H1 (cell line): Measurements from ENCODE around the gene ODF2L. TPM values are rescaled to one million over a fixed set of nuclear protein-coding genes. Genes with fewer than 3 reads are reported as not detected.

ENCODE experiments used
- PHF8 ChIP-seq: fragments of 200-600 bp; sonication (generic); conservative IDR thresholded peaks from 2 replicates; pipeline ENCODE4 v1.7.1; 2012; ENCODE audit warnings: low read depth, mild to moderate bottlenecking, inconsistent platforms, low read length, moderate library complexity
- RAD21 ChIP-seq, 2 experiments: IDR thresholded peaks in 1 of 2; conservative IDR thresholded peaks in 1 of 2; 2 replicates each; pipeline ENCODE4 v1.6.1; 2011; ENCODE audit warnings: low read depth in 2 of 2, low read length in 2 of 2, improper control_type of control experiment in 1 of 2, inconsistent platforms in 1 of 2, mild to moderate bottlenecking in 1 of 2, moderate library complexity in 1 of 2
- SIRT6 ChIP-seq: IDR thresholded peaks from one replicate; pipeline ENCODE4 v1.7.1; 2012; ENCODE audit warnings: low read length, inconsistent platforms
- TAF7 ChIP-seq: optimal IDR thresholded peaks from 2 replicates; pipeline ENCODE3; 2011; ENCODE audit warnings: low read depth, mild to moderate bottlenecking, inconsistent platforms, low read length, moderate library complexity, borderline replicate concordance
- polyA plus RNA-seq, 7 experiments: library from polyadenylated mRNA; depleted of rRNA in 3 of 7; stranded (reverse) in 5 of 7; unstranded in 2 of 7; fragments of >200 nt in 5 of 7; fragments of 200-250 nt in 2 of 7; gene quantifications; 1 replicate in 5 of 7; 2 replicates in 1 of 7; 4 replicates in 1 of 7; pipeline versions ENCODE4 v1.2.1 to v1.2.3, GENCODE V29; 2011 to 2013; ENCODE audit warnings: missing spikeins in 2 of 7, mixed read lengths in 2 of 7
- total RNA-seq: library from RNA; stranded (reverse); fragmentation: NEBNext Ultra II Directional; extraction: Animal tissue kit (Norgen Biotek cat#: 25700); gene quantifications from 2 replicates; pipeline ENCODE4 v1.2.1, GENCODE V29; 2021

The ODF2L gene
- total and polyA plus RNA-seq, 2 of the 8 experiments (the other 6 are each of a cell fraction or from before 2014, with no cell fraction given), result 3.2 to 27.1 TPM

DNA sequence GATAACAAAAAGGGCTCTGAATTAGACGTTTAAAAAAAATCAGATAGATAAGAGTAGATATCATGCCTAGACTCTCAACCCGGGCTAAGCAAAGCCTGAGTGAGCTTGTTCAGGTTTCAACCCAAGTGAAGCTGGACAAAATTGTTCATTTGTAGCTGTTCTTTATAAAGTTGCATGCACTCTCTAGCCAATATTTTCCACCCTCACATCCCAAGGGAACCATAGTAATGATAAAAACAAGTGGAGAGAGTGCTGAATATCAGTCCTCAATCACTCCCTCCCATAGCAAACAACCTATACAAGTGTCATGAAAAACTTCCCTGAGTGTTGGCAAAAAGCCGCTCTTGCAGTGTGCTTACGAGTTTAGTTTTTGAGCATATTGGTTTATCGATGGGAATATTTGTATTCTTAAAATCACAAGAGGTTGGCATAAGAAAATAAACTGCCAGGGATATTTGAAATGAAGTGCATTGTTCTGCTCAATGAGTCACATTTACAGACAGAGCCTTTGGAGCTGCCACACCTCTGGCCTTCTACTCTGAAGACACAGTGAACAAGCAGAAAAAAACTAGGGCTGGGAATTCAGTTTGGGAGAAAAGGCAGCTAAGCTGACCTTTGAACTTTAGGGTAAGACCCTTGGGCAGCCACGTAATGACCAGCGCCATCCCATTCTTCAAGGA lies 25.6 kb upstream of the ODF2L start (continued):
- TF ChIP-seq RAD21 (IDR thresholded peaks at IDR 0.05 in 1 of 2, conservative IDR thresholded peaks at IDR 0.05 in 1 of 2; ENCODE audit: low read depth in 2 of 2, low read length in 2 of 2), result no peak
- no peak for TF ChIP-seq TAF7
- no peak for TF ChIP-seq PHF8
- no peak for TF ChIP-seq SIRT6
